Endodermal cell (in vitro differentiated cells): Measurements from ENCODE around the gene TNIK. TPM values are rescaled to one million over a fixed set of nuclear protein-coding genes. Genes with fewer than 3 reads are reported as not detected.

Experiments used
- DNase-seq: peaks from one replicate; pipeline ENCODE4 v3.0.0-alpha.2; 2017
- H3K27ac ChIP-seq: 2 replicates; pipeline ENCODE4 v1.5.1; 2013; ENCODE audit warnings: mild to moderate bottlenecking, low read depth, low read length, moderate library complexity
- H3K27me3 ChIP-seq: 2 replicates; pipeline ENCODE4 v1.6.1; 2013; ENCODE audit warnings: mild to moderate bottlenecking, low read length, moderate library complexity; ENCODE audit not compliant: insufficient read depth, control insufficient read depth, poor library complexity, severe bottlenecking
- H3K36me3 ChIP-seq: 2 replicates; pipeline ENCODE4 v1.7.0; 2013; ENCODE audit warnings: mild to moderate bottlenecking, low read length, moderate library complexity; ENCODE audit not compliant: control insufficient read depth, insufficient read depth
- H3K4me1 ChIP-seq: one replicate; pipeline ENCODE4 v1.7.0; 2013; ENCODE audit warnings: low read length; ENCODE audit not compliant: control insufficient read depth, insufficient read depth
- H3K4me3 ChIP-seq: 2 replicates; pipeline ENCODE4 v1.5.1; 2013; ENCODE audit warnings: mild to moderate bottlenecking, low read length, moderate library complexity
- H3K9ac ChIP-seq: 2 replicates; pipeline ENCODE4 v1.6.1; 2013; ENCODE audit warnings: mild to moderate bottlenecking, low read length, moderate library complexity; ENCODE audit not compliant: poor library complexity, severe bottlenecking; ENCODE audit errors: extremely low read depth
- H3K9me3 ChIP-seq: 2 replicates; pipeline ENCODE4 v1.6.1; 2013; ENCODE audit warnings: mild to moderate bottlenecking, low read length, moderate library complexity; ENCODE audit not compliant: control insufficient read depth
- H3K27ac Mint-ChIP-seq: 2 replicates; pipeline ENCODE4 v1.8.0; 2020; ENCODE audit warnings: mixed read lengths
- H3K27me3 Mint-ChIP-seq: 2 replicates; pipeline ENCODE4 v1.8.0; 2021; ENCODE audit warnings: mild to moderate bottlenecking, mixed read lengths; ENCODE audit not compliant: insufficient read depth
- H3K36me3 Mint-ChIP-seq: 2 replicates; pipeline ENCODE4 v1.8.0; 2020; ENCODE audit warnings: low read depth, mixed read lengths
- H3K4me1 Mint-ChIP-seq: 2 replicates; pipeline ENCODE4 v1.8.0; 2020; ENCODE audit warnings: mixed read lengths
- H3K4me3 Mint-ChIP-seq: 2 replicates; pipeline ENCODE4 v1.8.0; 2020; ENCODE audit warnings: mild to moderate bottlenecking, moderate library complexity, mixed read lengths
- H3K9me3 Mint-ChIP-seq: 2 replicates; pipeline ENCODE4 v1.8.0; 2020; ENCODE audit warnings: mild to moderate bottlenecking, mixed read lengths
- WGBS, 2 experiments: methylation state at CpG; one replicate each; pipeline versions ENCODE4 v1.1.5 to v1.1.7; 2013; ENCODE audit warnings: missing lambda C conversion rate in 2 of 2, mixed read lengths in 1 of 2; ENCODE audit not compliant: insufficient coverage in 1 of 2, insufficient read length in 1 of 2; 5-methylcytosine and 5-hydroxymethylcytosine counted together
- total RNA-seq, 2 donors: library from RNA; stranded (reverse); fragmentation: NEBNext Ultra II Directional in 1 of 2; extraction: Animal tissue kit (Norgen Biotek cat#: 25700) in 1 of 2; gene quantifications; 2 replicates in 1 of 2; 3 replicates in 1 of 2; pipeline ENCODE4 v1.2.1, GENCODE V29; 2021
- TF ChIP-seq, protein P1 (sequence below): fragments of 200-600 bp; sonication (generic); conservative IDR thresholded peaks from 2 replicates; pipeline ENCODE4 v1.5.0; 2021; ENCODE audit warnings: antibody characterized with exemption, mild to moderate bottlenecking

TNIK gene
- total RNA-seq, 2 donors from 2014 or later = 12.2 to 14.9 TPM

DNA sequence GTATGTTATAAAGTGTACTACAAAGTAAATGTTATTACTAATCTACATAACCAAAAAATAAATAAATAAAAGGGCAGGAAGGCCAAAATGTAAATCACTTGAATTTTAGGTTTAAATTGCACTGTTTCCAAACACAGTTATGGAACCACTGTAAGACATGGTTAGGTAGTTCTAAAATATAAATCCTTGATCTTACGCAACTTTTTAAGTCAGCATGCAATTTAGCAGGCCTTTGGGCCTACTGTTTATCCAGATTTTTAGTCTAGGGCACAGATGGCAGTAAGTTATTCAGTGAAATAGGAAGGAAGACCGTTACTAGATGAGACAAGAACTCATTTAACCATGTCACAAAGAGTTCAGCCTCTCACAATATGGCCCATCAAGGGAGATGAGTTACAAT is 246.3 kb downstream of the TNIK start:
- no peak overlapping the region for H3K4me3 Mint-ChIP-seq

DNA sequence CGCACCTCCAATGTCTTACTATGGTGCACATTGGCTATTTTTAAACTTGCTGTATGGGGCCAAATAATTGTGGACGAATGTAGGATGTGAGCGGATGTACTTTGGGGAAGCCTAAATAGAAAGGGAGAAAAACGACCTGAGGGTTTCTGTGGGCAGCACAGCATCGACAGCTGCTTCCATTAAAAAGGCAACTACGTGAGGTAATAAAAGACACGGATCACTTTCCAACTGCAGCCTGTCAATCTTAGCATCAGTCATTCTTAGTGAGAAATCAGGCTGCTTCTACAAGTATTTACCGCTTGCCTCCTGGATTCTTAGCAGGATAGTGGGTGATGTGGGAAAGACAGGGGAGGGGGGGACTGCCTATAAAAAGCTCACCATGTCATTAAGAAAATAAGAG is 247.0 kb downstream of the TNIK start:
- no peaks in the 10 kb centered on the region for H3K27me3 ChIP-seq
- H3K9me3 ChIP-seq = no peaks in the 10 kb centered on the region
- H3K9ac ChIP-seq = no peak overlapping the region
- TF ChIP-seq, protein P1, sequence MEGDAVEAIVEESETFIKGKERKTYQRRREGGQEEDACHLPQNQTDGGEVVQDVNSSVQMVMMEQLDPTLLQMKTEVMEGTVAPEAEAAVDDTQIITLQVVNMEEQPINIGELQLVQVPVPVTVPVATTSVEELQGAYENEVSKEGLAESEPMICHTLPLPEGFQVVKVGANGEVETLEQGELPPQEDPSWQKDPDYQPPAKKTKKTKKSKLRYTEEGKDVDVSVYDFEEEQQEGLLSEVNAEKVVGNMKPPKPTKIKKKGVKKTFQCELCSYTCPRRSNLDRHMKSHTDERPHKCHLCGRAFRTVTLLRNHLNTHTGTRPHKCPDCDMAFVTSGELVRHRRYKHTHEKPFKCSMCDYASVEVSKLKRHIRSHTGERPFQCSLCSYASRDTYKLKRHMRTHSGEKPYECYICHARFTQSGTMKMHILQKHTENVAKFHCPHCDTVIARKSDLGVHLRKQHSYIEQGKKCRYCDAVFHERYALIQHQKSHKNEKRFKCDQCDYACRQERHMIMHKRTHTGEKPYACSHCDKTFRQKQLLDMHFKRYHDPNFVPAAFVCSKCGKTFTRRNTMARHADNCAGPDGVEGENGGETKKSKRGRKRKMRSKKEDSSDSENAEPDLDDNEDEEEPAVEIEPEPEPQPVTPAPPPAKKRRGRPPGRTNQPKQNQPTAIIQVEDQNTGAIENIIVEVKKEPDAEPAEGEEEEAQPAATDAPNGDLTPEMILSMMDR = no peak
- 89 to 93% methylated on average over 7 to 8 of the region's 8 CpGs for WGBS, 2 experiments
- no peaks in the 10 kb centered on the region for H3K36me3 Mint-ChIP-seq
- H3K9me3 Mint-ChIP-seq = no peaks in the 10 kb centered on the region
- no peak overlapping the region for H3K27ac Mint-ChIP-seq
- H3K27ac ChIP-seq = no peak overlapping the region
- DNase-seq = no peak
- no peak overlapping the region for H3K4me3 ChIP-seq
- no peak overlapping the region for H3K4me3 Mint-ChIP-seq
- peaks cover 10% of the 10 kb centered on the region for H3K4me1 Mint-ChIP-seq
- no peaks in the 10 kb centered on the region for H3K36me3 ChIP-seq
- H3K4me1 ChIP-seq = no peaks in the 10 kb centered on the region
- H3K27me3 Mint-ChIP-seq = no peaks in the 10 kb centered on the region

More for the DNA sequence above, 246.3 kb downstream of the TNIK start:
- Mint-ChIP-seq H3K36me3 (no peaks in the 10 kb centered on the region), H3K27me3 (no peaks in the 10 kb centered on the region), H3K9me3 (no peaks in the 10 kb centered on the region), H3K27ac (no peak overlapping the region), H3K4me1 (peaks cover 10% of the 10 kb centered on the region)
- no peak for DNase-seq
- Histone ChIP-seq H3K4me1 (no peaks in the 10 kb centered on the region), H3K9me3 (no peaks in the 10 kb centered on the region), H3K27ac (no peak overlapping the region), H3K36me3 (no peaks in the 10 kb centered on the region), H3K27me3 (no peaks in the 10 kb centered on the region), H3K9ac (no peak overlapping the region), H3K4me3 (no peak overlapping the region)
- 93 to 98% methylated on average over 2 of the region's 2 CpGs for WGBS, 2 experiments
- TF ChIP-seq, protein P1 = no peak

DNA sequence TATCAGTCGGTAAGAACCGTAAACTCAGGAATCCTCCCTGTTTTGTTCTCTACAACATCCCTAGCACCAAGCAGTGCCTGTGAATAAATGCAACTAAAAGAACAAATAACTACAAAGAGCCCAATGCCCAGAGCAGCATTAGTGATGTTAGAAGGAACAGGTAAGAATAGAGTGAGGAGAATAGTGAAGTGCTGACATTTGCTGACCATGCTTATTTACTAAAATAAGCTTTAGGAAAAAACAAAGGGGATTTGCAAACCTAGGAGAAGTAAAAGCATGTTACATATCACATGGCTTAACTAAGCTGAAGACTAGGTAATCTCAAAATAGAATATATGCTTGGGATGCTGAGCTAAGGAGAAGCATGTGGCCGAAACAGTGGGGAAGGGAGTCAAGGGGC is 247.6 kb downstream of the TNIK start:
- 89 to 100% methylated on average over 1 to 3 of the region's 3 CpGs for WGBS, 2 experiments
- no peaks in the 10 kb centered on the region for H3K27me3 ChIP-seq
- no peak overlapping the region for H3K9ac ChIP-seq
- H3K27me3 Mint-ChIP-seq = no peaks in the 10 kb centered on the region
- DNase-seq = no peak
- TF ChIP-seq, protein P1 = no peak
- H3K27ac Mint-ChIP-seq = no peak overlapping the region
- no peaks in the 10 kb centered on the region for H3K36me3 Mint-ChIP-seq
- peaks cover 10% of the 10 kb centered on the region for H3K4me1 Mint-ChIP-seq
- H3K9me3 Mint-ChIP-seq = no peaks in the 10 kb centered on the region
- H3K4me1 ChIP-seq = no peaks in the 10 kb centered on the region
- H3K9me3 ChIP-seq = no peaks in the 10 kb centered on the region
- no peak overlapping the region for H3K4me3 Mint-ChIP-seq
- H3K36me3 ChIP-seq = no peaks in the 10 kb centered on the region
- no peak overlapping the region for H3K4me3 ChIP-seq
- no peak overlapping the region for H3K27ac ChIP-seq
